Progenitor cell of endocrine pancreas (in vitro differentiated cells): Measurements from ENCODE around the gene STX12. TPM values are rescaled to one million over a fixed set of nuclear protein-coding genes. Genes with fewer than 3 reads are reported as not detected.
"Not testable (repeated sequence)": the region's sequence is repeated elsewhere in the genome, so short reads cannot be mapped to it uniquely, and the experiment has no call there.

ENCODE experiments used
- DNase-seq: peaks from one replicate; pipeline ENCODE4 v3.0.0; 2021; ENCODE audit warnings: low spot score; ENCODE audit not compliant: unreplicated experiment
- H3K27ac Mint-ChIP-seq: 2 replicates; pipeline ENCODE4 v1.8.0; 2021; ENCODE audit warnings: mild to moderate bottlenecking, moderate library complexity, mixed read lengths
- H3K27me3 Mint-ChIP-seq: 2 replicates; pipeline ENCODE4 v1.8.0; 2021; ENCODE audit warnings: mixed read lengths
- H3K36me3 Mint-ChIP-seq: 2 replicates; pipeline ENCODE4 v1.8.0; 2022; ENCODE audit warnings: mixed read lengths; ENCODE audit not compliant: insufficient read depth
- H3K4me1 Mint-ChIP-seq: 2 replicates; pipeline ENCODE4 v1.8.0; 2021; ENCODE audit warnings: low read depth, mixed read lengths
- H3K4me3 Mint-ChIP-seq: 2 replicates; pipeline ENCODE4 v1.8.0; 2021; ENCODE audit warnings: low read depth, mild to moderate bottlenecking, moderate library complexity, mixed read lengths
- H3K9me3 Mint-ChIP-seq: 2 replicates; pipeline ENCODE4 v1.8.0; 2021; ENCODE audit warnings: low read depth, mixed read lengths
- CTCF ChIP-seq: fragments of 200-600 bp; sonication (generic); IDR thresholded peaks from one replicate; pipeline ENCODE4 v1.5.0; 2021; ENCODE audit warnings: antibody characterized with exemption, mild to moderate bottlenecking; ENCODE audit not compliant: unreplicated experiment
- total RNA-seq: library from RNA; stranded (reverse); gene quantifications from 2 replicates; pipeline ENCODE4 v1.2.1, GENCODE V29; 2021

Gene STX12
- total RNA-seq, 1 donor from 2014 or later = 24.3 TPM

DNA sequence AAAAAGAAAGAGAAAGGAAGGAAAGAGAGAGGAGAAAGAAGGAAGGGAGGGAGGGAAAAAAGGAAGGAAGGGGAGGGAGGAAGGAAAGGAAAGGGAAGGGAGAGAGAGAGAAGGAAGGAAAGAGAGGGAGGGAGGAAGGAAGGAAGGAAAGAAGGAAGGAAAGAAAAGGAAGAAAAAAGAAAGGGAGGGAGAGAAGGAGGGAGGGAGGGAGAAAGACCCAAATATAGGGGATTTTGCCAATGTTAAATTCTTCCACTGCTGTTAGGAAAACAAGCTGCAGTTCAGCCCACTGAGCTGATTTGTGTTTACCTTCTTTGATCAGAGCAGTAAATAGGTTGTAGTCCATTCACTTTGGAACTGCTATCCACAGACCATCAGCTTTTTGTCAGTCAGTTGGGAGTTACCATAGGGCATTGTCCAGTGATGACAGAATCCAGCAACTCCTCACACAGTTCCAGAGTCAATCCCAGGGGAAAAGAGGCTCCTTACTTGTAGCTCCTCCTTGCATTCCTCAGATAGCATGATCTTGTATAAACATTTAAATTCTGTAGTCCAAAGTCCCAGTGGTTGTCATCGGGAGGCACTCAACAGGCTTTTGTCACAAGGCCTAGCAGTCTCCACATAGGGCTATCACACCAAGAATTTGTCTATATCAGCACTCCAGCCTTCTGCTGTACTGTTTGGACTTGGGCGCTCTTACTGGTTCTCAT, 44.1 kb downstream of the STX12 start:
- Mint-ChIP-seq H3K9me3 (no peaks in the 10 kb centered on the region), H3K27me3 (no peaks in the 10 kb centered on the region), H3K4me1 (peaks cover 13% of the 10 kb centered on the region), H3K4me3 (peak overlapping the region; percentile 21), H3K36me3 (peaks cover 19% of the 10 kb centered on the region), H3K27ac (peak overlapping the region; percentile 83)
- DNase-seq = no peak
- TF ChIP-seq CTCF = no peak

- H3K36me3 Mint-ChIP-seq = peaks cover 15% of the 10 kb centered on the region
- DNase-seq = no peak
- no peak overlapping the region for H3K27ac Mint-ChIP-seq
- no peaks in the 10 kb centered on the region for H3K9me3 Mint-ChIP-seq
- no peak for TF ChIP-seq CTCF
- H3K4me3 Mint-ChIP-seq = no peak overlapping the region
- no peaks in the 10 kb centered on the region for H3K27me3 Mint-ChIP-seq
- H3K4me1 Mint-ChIP-seq = peaks cover 11% of the 10 kb centered on the region
Measured at GRCh38 chr1:27821761-27822315, 48.8 kb downstream of the STX12 start.

- H3K27ac Mint-ChIP-seq = no peak overlapping the region
Measured at GRCh38 chr1:27823784-27824183, 50.8 kb downstream of the STX12 start.

DNA sequence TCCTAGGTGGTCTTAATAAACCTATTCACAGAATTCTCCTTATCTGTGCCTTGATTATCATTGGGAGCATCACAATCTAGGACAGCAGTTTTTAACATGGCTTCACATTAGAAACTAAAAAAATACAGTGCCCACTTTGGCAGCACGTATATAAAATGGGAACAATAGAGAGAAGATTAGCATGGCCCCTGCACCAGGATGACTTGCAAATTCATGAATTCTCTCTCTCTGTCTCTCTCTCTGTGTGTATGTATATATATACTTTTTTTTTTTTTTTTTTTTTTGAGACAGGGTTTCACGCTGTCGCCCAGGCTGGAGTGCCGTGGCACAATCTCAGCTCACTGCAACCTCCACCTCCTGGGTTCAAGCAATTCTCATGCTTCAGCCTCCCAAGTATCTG, 51.4 kb downstream of the STX12 start:
- TF ChIP-seq CTCF = no peak
- Mint-ChIP-seq H3K4me3 (no peak overlapping the region), H3K36me3 (peaks cover 8% of the 10 kb centered on the region)

More at GRCh38 chr1:27823784-27824183, 50.8 kb downstream of the STX12 start:
- H3K9me3 Mint-ChIP-seq = no peaks in the 10 kb centered on the region
- no peaks in the 10 kb centered on the region for H3K27me3 Mint-ChIP-seq
- H3K4me1 Mint-ChIP-seq = no peaks in the 10 kb centered on the region
- no peak for DNase-seq
- TF ChIP-seq CTCF = no peak
- peaks cover 10% of the 10 kb centered on the region for H3K36me3 Mint-ChIP-seq
- no peak overlapping the region for H3K4me3 Mint-ChIP-seq

DNA sequence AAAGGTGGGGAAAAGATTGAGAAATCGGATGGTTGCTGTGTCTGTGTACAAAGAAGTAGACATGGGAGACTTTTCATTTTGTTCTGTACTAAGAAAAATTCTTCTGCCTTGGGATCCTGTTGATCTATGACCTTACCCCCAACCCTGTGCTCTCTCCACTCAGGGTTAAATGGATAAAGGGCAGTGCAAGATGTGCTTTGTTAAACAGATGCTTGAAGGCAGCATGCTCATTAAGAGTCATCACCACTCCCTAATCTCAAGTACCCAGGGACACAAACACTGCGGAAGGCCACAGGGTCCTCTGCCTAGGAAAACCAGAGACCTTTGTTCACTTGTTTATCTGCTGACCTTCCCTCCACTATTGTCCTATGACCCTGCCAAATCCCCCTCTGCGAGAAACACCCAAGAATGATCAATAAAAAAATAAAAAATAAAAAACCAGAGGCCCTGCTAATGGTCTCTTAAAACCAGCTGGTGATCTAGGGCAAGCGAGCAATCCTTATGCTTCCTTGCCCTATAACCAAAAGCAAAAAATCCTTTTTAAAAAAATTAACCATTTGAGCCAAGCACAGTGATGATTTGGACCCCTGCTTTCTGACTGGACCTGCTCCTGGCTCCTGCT, 56.4 kb downstream of the STX12 start:
- Mint-ChIP-seq H3K4me1 (peaks cover 10% of the 10 kb centered on the region), H3K4me3 (peak overlapping the region; percentile 96), H3K27ac (peak overlapping the region; percentile 99)
- DNase-seq, H3K36me3 Mint-ChIP-seq, H3K9me3 Mint-ChIP-seq, H3K27me3 Mint-ChIP-seq: not testable (repeated sequence)

More for the DNA sequence above, 51.4 kb downstream of the STX12 start:
- no peak for DNase-seq
- no peaks in the 10 kb centered on the region for H3K4me1 Mint-ChIP-seq
- no peaks in the 10 kb centered on the region for H3K27me3 Mint-ChIP-seq
- no peak overlapping the region for H3K27ac Mint-ChIP-seq
- no peaks in the 10 kb centered on the region for H3K9me3 Mint-ChIP-seq
